Activated CD4-positive, alpha-beta T cell treated with anti-CD3 and anti-CD28 coated beads, Interleukin-2, amount 50 U/mL, for 24 hours (primary cell): ENCODE measurements around the gene TCF23.
"Not testable (repeated sequence)": the region's sequence is repeated elsewhere in the genome, so short reads cannot be mapped to it uniquely, and the experiment has no call there.

ENCODE experiments used
- DNase-seq, 2 donors: peaks; one replicate each; pipeline ENCODE4 v3.0.0-alpha.2; 2020; ENCODE audit warnings: low read depth in 1 of 2, low spot score in 1 of 2

The TCF23 gene

GRCh38 chr2:27186613-27187345, 38.0 kb downstream of the TCF23 start:
- DNase-seq = no peak

GRCh38 chr2:27189989-27190388, 41.2 kb downstream of the TCF23 start:
- no peak for DNase-seq

- no peak for DNase-seq
These were observed 42.4 kb downstream of the TCF23 start for GRCh38 chr2:27191070-27191829.

- DNase-seq = no peak
These were observed 45.9 kb downstream of the TCF23 start for GRCh38 chr2:27194538-27195354.

- DNase-seq = not testable (repeated sequence)
These were observed 47.0 kb downstream of the TCF23 start for GRCh38 chr2:27195799-27196198.

GRCh38 chr2:27198068-27198467, 49.3 kb downstream of the TCF23 start:
- DNase-seq = not testable (repeated sequence)

- DNase-seq = no peak
These were observed 49.8 kb downstream of the TCF23 start for GRCh38 chr2:27198627-27199026.

GRCh38 chr2:27199241-27199640, 50.4 kb downstream of the TCF23 start:
- no peak for DNase-seq

GRCh38 chr2:27201675-27202074, 52.9 kb downstream of the TCF23 start:
- no peak for DNase-seq

- DNase-seq = no peak
These were observed 54.0 kb downstream of the TCF23 start for GRCh38 chr2:27202854-27203253.

GRCh38 chr2:27203741-27204140, 54.9 kb downstream of the TCF23 start:
- no peak for DNase-seq

- DNase-seq = no peak
These were observed 55.8 kb downstream of the TCF23 start for GRCh38 chr2:27204566-27204965.

- no peak for DNase-seq
These were observed 56.4 kb downstream of the TCF23 start for GRCh38 chr2:27205206-27205605.

GRCh38 chr2:27206346-27206745, 57.5 kb downstream of the TCF23 start:
- DNase-seq = no peak
